Neural progenitor cell (in vitro differentiated cells): ENCODE results near the gene ERP29. TPM values are rescaled to one million over a fixed set of nuclear protein-coding genes. Genes with fewer than 3 reads are reported as not detected.

Source experiments
- DNase-seq: peaks from one replicate; pipeline ENCODE4 v3.0.0-alpha.2; 2016; ENCODE audit warnings: low spot score
- H2AFZ ChIP-seq: fragments of 200-600 bp; sonication (generic); replicated peaks from 2 replicates; pipeline ENCODE4 v1.6.1; 2016; ENCODE audit warnings: antibody characterized with exemption
- H3F3A ChIP-seq: fragments of 200-600 bp; sonication (generic); 2 replicates; pipeline ENCODE4 v1.6.1; 2016; ENCODE audit warnings: antibody characterized with exemption, low read depth
- H3K27ac ChIP-seq: fragments of 200-600 bp; sonication (generic); 2 replicates; pipeline ENCODE4 v1.5.1; 2016; ENCODE audit warnings: mild to moderate bottlenecking
- H3K27me3 ChIP-seq: fragments of 200-600 bp; sonication (generic); 2 replicates; pipeline ENCODE4 v1.6.1; 2016; ENCODE audit warnings: mild to moderate bottlenecking, moderate library complexity
- H3K36me3 ChIP-seq: fragments of 200-600 bp; sonication (generic); 2 replicates; pipeline ENCODE4 v1.5.1; 2016
- H3K4me1 ChIP-seq: fragments of 200-600 bp; sonication (generic); 2 replicates; pipeline ENCODE4 v1.6.1; 2016; ENCODE audit warnings: mixed run types
- H3K4me2 ChIP-seq: fragments of 200-600 bp; sonication (generic); 2 replicates; pipeline ENCODE4 v1.6.1; 2016
- H3K4me3 ChIP-seq: fragments of 200-600 bp; sonication (generic); 2 replicates; pipeline ENCODE4 v1.5.1; 2016
- H3K79me2 ChIP-seq: fragments of 200-600 bp; sonication (generic); 2 replicates; pipeline ENCODE4 v1.6.1; 2016; ENCODE audit warnings: low read depth
- H3K9ac ChIP-seq: fragments of 200-600 bp; sonication (generic); 2 replicates; pipeline ENCODE4 v1.6.1; 2016
- H3K9me3 ChIP-seq: fragments of 200-600 bp; sonication (generic); 2 replicates; pipeline ENCODE4 v1.5.1; 2016; ENCODE audit warnings: low read depth
- H4K20me1 ChIP-seq: fragments of 200-600 bp; sonication (generic); 2 replicates; pipeline ENCODE4 v1.6.1; 2016; ENCODE audit warnings: low read depth
- H3K27ac Mint-ChIP-seq: 3 replicates; pipeline ENCODE4 v1.8.0; 2021; ENCODE audit warnings: mixed read lengths
- H3K27me3 Mint-ChIP-seq: 2 replicates; pipeline ENCODE4 v1.8.0; 2022; ENCODE audit warnings: low read depth, mild to moderate bottlenecking, inconsistent platforms, moderate library complexity, mixed read lengths; ENCODE audit not compliant: insufficient read depth
- H3K36me3 Mint-ChIP-seq: 3 replicates; pipeline ENCODE4 v1.8.0; 2021; ENCODE audit warnings: mixed read lengths
- H3K4me1 Mint-ChIP-seq: 3 replicates; pipeline ENCODE4 v1.8.0; 2021; ENCODE audit warnings: mixed read lengths
- H3K4me3 Mint-ChIP-seq: 3 replicates; pipeline ENCODE4 v1.8.0; 2021; ENCODE audit warnings: mild to moderate bottlenecking, moderate library complexity, mixed read lengths
- H3K9me3 Mint-ChIP-seq: 3 replicates; pipeline ENCODE4 v1.8.0; 2020; ENCODE audit warnings: mixed read lengths
- CTCF ChIP-seq: fragments of 200-600 bp; sonication (generic); IDR thresholded peaks from 2 replicates; pipeline ENCODE4 v1.5.1; 2017; ENCODE audit warnings: antibody characterized with exemption, mild to moderate bottlenecking
- EZH2 ChIP-seq: fragments of 200-600 bp; sonication (generic); IDR thresholded peaks from 2 replicates; pipeline ENCODE4 v1.6.1; 2017; ENCODE audit warnings: antibody characterized with exemption, mild to moderate bottlenecking, moderate library complexity
- EZH2phosphoT487 ChIP-seq: fragments of 200-600 bp; sonication (generic); IDR thresholded peaks from 2 replicates; pipeline ENCODE4 v1.6.1; 2017; ENCODE audit warnings: antibody characterized with exemption
- total RNA-seq: library from RNA; depleted of rRNA; stranded (reverse); fragments of >200 nt; gene quantifications from 2 replicates; pipeline ENCODE4 v1.2.3, GENCODE V29; 2015; ENCODE audit warnings: low replicate concordance

ERP29 gene
- total RNA-seq, 1 donor from 2014 or later = 95.0 TPM

GRCh38 chr12:112025808-112026375, 12.7 kb downstream of the ERP29 start:
- Mint-ChIP-seq H3K4me1 (no peaks in the 10 kb centered on the region), H3K4me3 (no peak overlapping the region), H3K9me3 (no peaks in the 10 kb centered on the region), H3K27ac (no peak overlapping the region), H3K27me3 (peaks cover 2% of the 10 kb centered on the region), H3K36me3 (peaks cover 23% of the 10 kb centered on the region)
- H3K4me2 ChIP-seq = no peak overlapping the region
- H3K9ac ChIP-seq = no peak overlapping the region
- peaks cover 11% of the 10 kb centered on the region for H3K79me2 ChIP-seq
- H3K4me1 ChIP-seq = no peaks in the 10 kb centered on the region
- no peak overlapping the region for H2AFZ ChIP-seq
- H3K4me3 ChIP-seq = no peak overlapping the region
- peaks cover 13% of the 10 kb centered on the region for H3K36me3 ChIP-seq
- peaks cover 3% of the 10 kb centered on the region for H4K20me1 ChIP-seq
- no peak for TF ChIP-seq CTCF
- no peak for TF ChIP-seq EZH2
- TF ChIP-seq EZH2phosphoT487 = no peak
- H3F3A ChIP-seq = peaks cover 41% of the 10 kb centered on the region
- no peaks in the 10 kb centered on the region for H3K9me3 ChIP-seq
- no peaks in the 10 kb centered on the region for H3K27me3 ChIP-seq
- no peak for DNase-seq
- peak overlapping the region; percentile 30 for H3K27ac ChIP-seq

GRCh38 chr12:112029301-112029700, 16.1 kb downstream of the ERP29 start:
- Histone ChIP-seq H3K9ac (no peak overlapping the region), H2AFZ (no peak overlapping the region), H3K4me1 (no peaks in the 10 kb centered on the region), H3K79me2 (no peaks in the 10 kb centered on the region), H3K4me2 (no peak overlapping the region), H3K27me3 (no peaks in the 10 kb centered on the region), H3K36me3 (peaks cover 26% of the 10 kb centered on the region), H3K9me3 (no peaks in the 10 kb centered on the region), H3K27ac (no peak overlapping the region), H3K4me3 (no peak overlapping the region), H4K20me1 (no peaks in the 10 kb centered on the region), H3F3A (peaks cover 35% of the 10 kb centered on the region)
- peaks cover 2% of the 10 kb centered on the region for H3K27me3 Mint-ChIP-seq
- peaks cover 23% of the 10 kb centered on the region for H3K36me3 Mint-ChIP-seq
- H3K4me3 Mint-ChIP-seq = no peak overlapping the region
- TF ChIP-seq CTCF (no peak), EZH2 (no peak), EZH2phosphoT487 (no peak)
- H3K4me1 Mint-ChIP-seq = no peaks in the 10 kb centered on the region
- no peak overlapping the region for H3K27ac Mint-ChIP-seq
- DNase-seq = no peak
- H3K9me3 Mint-ChIP-seq = no peaks in the 10 kb centered on the region

GRCh38 chr12:112031472-112031871, 18.2 kb downstream of the ERP29 start:
- Histone ChIP-seq H3F3A (peaks cover 24% of the 10 kb centered on the region), H3K79me2 (no peaks in the 10 kb centered on the region), H3K4me3 (no peak overlapping the region), H3K4me1 (no peaks in the 10 kb centered on the region), H3K27ac (no peak overlapping the region), H3K4me2 (no peak overlapping the region), H4K20me1 (no peaks in the 10 kb centered on the region), H3K9me3 (no peaks in the 10 kb centered on the region), H3K27me3 (no peaks in the 10 kb centered on the region), H2AFZ (no peak overlapping the region), H3K36me3 (peaks cover 29% of the 10 kb centered on the region), H3K9ac (no peak overlapping the region)
- peaks cover 2% of the 10 kb centered on the region for H3K27me3 Mint-ChIP-seq
- peaks cover 18% of the 10 kb centered on the region for H3K36me3 Mint-ChIP-seq
- no peak overlapping the region for H3K4me3 Mint-ChIP-seq
- no peak overlapping the region for H3K27ac Mint-ChIP-seq
- no peak for DNase-seq
- no peak for TF ChIP-seq EZH2phosphoT487
- TF ChIP-seq EZH2 = no peak
- no peak for TF ChIP-seq CTCF
- no peaks in the 10 kb centered on the region for H3K9me3 Mint-ChIP-seq
- no peaks in the 10 kb centered on the region for H3K4me1 Mint-ChIP-seq
